Caki2 (cell line): ENCODE data around the gene NMNAT1. TPM values are rescaled to one million over a fixed set of nuclear protein-coding genes. Genes with fewer than 3 reads are reported as not detected.
"Not testable (repeated sequence)": the region's sequence is repeated elsewhere in the genome, so short reads cannot be mapped to it uniquely, and the experiment has no call there.

ENCODE experiments used
- DNase-seq: peaks from one replicate; pipeline ENCODE4 v3.0.0-alpha.2; 2015; ENCODE audit warnings: low read depth
- in situ Hi-C: cut with HindIII; loops from 2 replicates; pipeline ENCODE4 v1.10.0; 2016; ENCODE audit warnings: low sequenced_read_pairs, low pct_unique_long_range_greater_than_20kb, mixed read lengths
- total RNA-seq: library from RNA; depleted of rRNA; stranded (reverse); fragments of >200 nt; shearing (Covaris generic); gene quantifications from 2 replicates; pipeline ENCODE4 v1.2.3, GENCODE V29; 2014; ENCODE audit warnings: low replicate concordance

NMNAT1 gene
- total RNA-seq, 1 experiment from 2014 or later = 18.5 TPM

DNA sequence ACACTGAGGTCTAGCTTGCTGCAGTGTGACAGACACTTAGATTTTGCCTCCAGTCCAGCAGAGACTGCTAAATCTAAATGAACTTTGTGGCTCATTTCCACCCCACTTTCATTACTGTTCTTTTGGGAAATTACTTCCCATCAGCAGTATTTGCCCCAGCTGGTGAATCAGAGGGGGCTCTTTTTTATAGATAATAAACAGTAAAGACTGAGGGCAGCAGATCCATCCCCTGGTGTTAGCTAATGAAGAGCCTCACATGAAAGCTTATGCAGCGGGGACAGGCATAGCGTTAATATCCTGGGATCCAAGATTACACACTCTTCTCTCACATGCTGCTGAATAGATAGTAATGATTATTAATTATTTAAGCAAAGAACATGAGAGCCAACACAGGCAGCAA, 26.8 kb upstream of the NMNAT1 start:
- DNase-seq = no peak
- in situ Hi-C loops = no loop called here

DNA sequence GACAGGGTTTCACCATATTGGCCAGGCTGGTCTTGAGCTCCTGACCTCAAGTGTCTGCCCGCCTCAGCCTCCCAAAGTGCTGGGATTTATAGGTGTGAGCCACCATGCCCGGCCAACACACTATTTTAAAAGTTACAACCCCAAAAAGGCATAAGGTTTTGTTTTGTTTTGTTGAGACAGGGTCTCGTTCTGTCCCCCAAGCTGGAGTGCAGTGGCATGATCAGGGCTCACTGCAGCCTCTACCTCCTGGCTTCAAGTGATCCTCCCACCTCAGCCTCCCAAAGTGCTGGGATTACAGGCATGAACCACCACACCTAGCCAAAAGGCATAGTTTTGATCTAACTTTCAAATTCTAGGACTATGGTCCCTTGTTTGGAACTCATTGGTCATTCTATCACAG, 25.8 kb upstream of the NMNAT1 start:
- DNase-seq, in situ Hi-C loops: not testable (repeated sequence)

DNA sequence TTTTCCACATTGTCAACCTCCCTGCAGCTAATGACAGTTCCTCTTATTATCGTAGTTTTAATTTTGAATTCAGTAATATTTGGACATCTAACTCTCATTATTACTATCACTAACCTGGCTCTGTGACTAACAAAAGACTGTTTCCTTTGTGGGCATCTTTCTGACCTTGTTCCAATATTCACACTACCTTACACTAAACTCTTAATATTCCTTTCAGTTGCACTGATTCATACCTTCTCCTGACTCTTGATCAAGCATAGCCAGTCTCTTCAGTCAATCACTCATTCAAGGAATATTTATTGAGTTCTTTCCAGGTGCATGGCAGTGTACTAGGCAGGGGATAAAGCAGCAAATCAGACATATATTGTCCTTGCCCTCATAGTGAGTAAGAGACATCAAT, 25.4 kb upstream of the NMNAT1 start:
- DNase-seq = no peak
- in situ Hi-C loops = no loop called here

DNA sequence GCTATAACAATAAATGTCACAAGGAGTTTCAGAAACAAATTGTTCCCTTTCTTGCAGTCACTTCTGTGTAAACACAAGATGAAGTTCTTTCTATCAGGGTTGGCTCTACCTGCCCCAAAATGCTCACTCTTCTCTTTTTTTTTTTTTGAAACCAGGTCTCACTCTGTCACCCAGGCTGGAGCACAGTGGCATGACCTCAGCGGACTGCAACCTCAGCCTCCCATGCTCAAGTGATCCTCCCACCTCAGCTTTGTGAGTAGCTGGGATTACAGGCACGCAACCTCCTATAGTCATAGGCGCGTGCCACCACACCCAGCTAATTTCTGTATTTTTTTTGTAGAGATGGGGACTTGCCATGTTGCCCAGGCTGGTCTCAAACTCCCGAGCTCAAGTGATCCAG, 22.7 kb upstream of the NMNAT1 start:
- DNase-seq = no peak
- in situ Hi-C loops = no loop called here

DNA sequence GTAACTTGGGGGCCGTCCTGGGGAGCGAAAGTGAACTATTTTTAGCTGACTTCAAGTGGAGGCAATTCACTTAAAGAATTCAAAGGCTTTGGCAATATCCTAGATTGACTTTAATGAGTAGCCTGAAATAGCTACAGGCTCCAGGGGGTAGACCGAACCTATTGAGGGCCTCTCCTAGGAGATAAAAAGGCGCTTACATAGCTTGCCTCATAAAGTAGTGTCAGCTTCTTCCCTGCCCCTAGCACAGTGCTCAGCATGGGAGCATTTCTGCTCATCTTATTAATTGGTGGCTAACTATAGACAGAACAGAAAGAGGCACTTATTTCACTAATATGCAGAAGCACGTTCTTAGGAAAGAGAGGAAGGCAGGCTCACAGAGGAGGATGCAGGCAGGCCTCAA, 20.9 kb upstream of the NMNAT1 start:
- DNase-seq = no peak
- in situ Hi-C loops = no loop called here

DNA sequence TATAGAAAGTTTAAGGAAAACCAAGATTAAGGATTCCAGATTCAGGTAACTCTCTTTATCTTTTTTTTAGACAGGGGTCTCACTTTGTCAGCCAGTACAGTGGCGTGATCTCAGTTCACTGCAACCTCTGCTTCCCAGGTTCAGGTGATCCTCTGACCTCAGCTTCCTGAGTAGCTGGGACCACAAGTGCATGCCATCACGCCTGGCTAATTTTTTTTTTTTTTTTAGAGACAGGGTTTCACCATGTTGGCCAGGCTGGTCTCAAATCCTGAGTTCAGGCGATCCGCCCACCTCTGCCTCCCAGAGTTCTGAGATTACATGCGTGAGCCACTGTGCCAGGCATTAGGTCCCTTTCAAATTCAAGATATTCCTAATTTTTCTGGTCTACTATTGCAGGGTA, 16.0 kb upstream of the NMNAT1 start:
- DNase-seq = no peak
- in situ Hi-C loops = no loop called here

DNA sequence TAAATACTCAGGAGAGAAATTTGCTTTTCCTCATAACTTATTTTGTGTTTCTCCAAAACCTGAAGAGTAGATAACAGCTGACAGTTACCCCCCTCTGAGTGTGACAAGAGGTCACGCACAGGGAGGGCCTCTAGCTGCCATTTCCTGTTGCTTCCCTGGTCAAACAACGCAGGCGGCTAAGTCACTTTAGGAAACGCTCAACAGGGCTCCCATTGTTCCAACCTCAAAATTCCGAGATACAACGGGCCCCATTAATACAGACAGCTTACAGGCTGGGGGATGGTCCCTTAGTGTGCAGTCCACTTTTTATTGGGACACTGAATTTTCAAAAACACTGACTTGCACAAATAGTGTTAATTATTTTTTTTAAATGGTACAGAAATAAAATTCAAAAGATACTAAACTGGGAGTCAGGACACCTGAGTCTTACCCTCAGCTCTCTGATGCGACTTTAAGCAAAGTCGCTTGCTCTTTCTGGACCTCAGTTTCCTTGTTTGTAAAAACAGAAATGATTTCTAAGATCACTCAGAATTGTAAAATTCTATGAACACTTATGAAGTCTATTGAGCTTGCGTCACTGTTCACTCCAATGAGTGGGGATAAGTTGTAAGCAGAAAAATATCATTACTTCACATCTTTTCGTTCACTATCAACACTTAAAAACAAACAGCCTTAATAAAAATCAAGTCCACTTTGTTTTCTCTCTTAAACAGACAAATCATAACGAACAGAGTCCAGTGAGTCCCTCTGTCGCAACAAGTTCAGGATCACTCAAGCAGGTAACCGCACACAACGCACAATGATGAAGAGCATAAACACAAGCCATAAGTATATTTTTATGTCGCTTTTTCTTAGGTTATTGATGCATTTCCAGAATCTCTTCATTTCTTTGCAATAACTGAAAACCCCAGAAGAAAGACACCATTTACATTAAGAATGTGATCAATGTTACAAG, 13.6 kb upstream of the NMNAT1 start:
- in situ Hi-C loops = no loop called here
- DNase-seq = no peak

DNA sequence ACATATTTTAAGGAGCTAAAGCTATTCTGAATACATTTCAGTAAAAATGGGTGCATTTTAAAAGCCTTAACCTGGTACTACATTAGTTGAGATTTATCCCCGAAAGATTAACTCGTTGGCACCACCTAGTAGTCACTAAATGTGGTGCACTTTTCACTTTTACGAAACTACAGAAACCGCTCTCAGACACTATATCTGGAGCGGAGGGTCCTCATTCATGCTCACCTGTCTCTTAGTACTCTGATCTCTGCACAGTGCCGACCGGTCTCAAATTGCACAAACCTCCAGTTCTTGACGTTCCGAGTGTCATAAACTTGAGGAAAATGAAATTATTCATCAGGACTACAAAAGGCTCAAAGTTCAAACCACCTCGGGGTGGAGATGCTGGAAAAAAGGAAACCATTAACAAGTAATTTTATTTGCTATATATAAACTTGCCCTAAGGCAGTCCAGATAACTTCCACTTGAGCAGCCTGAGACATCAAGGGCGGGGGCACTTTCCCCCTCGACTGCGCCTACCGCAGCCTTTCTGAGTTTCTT, 806 bp upstream of the NMNAT1 start:
- in situ Hi-C loops = no loop called here
- no peak for DNase-seq

DNA sequence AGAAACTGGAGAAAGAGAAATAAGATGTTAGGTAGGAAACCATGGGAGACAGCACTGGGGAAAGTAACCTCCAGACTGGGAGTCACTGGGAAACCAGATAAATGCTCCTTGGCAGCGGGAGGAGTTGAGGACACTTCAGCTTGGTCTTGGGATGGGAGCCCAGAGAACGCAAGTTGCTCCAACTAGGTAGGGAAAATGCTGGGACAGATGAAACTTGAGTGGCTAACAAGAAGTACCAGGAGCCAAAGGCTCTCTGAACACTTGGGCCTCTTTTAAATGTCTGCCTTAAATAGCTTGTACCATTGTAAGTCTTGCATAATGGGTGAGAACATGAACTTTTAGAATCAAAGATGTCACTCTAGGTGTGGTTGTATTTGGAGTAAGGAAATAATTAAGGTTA, 3.0 kb downstream of the NMNAT1 start:
- DNase-seq = no peak
- in situ Hi-C loops = no loop called here

DNA sequence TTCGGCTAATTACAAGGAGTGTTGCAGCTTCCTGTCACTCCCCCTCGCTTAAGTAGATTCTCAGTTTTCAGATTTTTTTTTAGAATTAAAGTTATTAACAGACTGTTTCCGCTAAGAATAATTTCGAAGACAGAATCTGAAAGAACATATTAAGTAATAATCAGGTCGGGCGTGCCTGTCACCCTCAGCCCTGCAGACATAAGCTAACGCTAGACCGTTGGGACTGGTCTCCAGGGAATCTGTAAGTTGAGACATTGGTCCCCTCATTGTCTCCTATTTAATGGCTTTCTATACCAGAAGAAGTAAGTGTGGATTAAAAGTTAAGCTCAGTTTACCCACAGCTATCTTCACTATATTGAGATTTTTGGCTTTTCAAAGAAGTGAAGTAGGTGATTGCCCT, 14.5 kb downstream of the NMNAT1 start:
- no peak for DNase-seq
- in situ Hi-C loops = no loop called here

DNA sequence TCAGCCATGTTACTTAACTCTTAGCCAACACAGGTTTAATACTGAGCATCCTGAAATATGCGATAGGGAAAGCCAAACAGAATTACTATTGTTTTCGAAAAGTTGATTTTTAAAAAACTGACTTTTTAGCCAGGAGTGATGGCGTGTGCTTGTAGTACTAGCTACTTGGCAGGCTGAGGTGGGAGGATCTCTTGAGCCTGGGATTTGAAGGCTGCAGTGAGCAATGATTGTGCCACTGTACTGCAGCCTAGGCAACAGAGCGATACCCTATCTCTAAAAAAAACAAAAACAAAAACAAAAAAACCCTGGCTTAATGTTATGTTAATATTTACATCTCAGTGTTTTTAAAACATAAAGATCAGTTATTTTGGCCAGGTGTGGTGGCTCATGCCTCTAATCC, 16.7 kb downstream of the NMNAT1 start:
- no peak for DNase-seq
- in situ Hi-C loops = no loop called here

DNA sequence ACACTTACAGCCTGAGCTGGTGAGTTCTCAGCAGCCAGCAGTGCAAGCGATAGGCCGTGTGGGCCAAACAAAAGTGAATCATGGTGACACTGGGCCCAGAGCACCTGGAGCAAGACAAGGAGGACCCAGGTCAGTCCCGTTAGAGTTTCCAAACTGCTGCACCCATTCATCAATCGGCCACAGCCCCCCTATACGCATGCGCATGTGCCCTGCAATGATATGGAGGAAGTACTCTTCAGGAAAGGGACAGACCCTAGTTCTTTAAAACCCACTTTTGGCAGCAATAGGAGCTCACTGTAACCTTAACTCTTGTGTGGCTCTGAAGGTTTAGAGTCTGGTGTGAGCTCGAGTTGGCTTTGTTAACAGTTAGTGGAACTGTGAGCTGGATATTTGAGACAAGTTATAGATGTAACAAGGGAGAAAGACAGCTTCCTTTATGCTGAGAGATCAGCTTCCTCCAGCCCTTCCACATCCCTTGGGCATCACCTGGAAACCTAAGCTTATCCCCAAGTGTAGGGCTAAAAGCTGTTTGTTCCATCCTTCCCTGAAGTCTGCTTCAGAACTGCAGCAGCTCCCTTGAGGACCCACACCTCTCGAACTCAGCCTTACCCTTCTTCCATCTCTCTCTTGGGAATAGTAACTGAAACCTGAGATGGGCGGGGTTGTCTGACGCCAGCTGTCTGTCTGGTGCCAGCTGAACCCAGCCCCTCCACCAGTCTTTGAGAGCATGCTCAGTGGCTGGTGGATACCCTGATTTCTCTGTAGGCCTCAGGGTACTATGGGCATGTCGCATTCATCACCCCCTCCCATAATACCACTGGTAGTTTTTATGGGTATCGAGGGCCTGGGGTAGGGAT, 17.7 kb downstream of the NMNAT1 start:
- peak; percentile 29 for DNase-seq
- in situ Hi-C loops = no loop called here

DNA sequence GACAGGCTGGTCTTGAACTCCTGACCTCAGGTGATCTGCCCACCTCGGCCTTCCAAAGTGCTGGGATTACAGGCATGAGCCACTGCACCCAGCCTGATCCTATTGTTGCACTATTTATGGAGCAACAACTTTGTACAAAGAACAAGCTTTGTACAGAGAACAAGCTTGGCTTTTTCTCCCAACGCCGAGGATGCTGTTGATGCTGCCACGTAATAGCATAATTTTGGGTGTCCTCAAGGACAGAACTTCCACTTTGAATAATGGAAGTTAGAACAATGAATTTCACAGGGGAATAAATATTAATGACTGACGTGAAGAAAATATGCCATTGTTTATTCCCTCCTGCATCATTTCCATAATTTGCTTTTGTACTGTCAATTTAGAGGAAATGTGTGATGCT, 41.0 kb downstream of the NMNAT1 start:
- in situ Hi-C loops = no loop called here
- no peak for DNase-seq

DNA sequence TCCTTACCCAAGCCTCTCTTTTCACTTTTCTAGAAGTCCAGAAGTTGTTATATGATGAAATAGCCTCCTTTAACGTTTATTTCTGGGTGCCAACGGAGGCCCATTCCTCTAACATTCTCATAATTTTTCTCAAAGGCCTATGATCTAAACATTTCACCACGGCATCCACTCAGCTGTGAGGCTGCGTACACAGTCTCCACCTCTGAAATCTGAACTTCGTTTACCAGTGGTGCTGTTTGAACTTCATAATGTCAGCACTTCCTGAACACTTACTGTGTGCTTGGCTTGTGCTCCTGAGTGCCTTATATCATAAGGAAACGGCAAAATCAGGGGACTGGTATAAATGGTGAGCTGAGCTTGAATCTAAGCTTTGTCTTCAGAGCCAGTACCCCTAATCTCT, 41.7 kb downstream of the NMNAT1 start:
- in situ Hi-C loops = no loop called here

DNA sequence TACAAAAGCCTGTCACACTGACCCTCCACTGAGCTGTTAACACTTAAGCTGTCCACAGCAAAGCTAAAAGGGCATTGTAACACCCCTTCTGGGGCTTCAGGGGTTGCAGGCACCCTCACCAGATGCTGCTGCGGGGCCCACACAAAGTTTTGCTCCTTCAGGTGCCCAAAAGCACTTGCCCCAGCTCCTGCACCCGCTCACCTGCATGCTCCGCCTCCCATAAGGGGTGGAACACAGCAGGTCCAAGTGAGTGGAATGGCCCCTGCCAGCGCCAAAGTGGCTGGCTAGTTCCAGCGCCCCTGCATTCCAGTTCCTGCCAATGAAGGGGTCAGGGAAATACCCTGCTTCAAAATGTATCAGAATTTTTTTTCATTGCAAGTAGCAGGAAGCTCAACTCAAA, 46.5 kb downstream of the NMNAT1 start:
- in situ Hi-C loops = no loop called here
- DNase-seq = no peak

More for the DNA sequence above, 41.7 kb downstream of the NMNAT1 start:
- DNase-seq = no peak

DNA sequence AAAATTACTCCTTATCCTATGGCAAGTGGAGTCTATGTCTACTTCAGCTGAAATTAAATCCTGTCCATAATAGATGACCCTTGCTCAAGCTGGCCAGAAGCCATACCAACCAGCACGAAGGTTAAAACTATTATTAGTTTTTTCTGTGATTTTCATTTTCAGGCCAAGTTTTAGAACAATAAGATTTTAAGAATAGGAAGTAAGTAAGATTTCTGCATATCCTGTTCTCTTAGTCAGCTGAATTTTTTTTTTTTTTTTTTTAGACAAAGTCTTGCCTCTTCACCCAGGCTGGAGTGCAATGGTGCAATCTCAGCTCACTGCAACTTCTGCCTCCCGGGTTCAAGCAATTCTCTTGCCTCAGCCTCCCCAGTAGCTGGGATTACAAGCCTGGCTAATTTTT, 47.7 kb downstream of the NMNAT1 start:
- no peak for DNase-seq
- in situ Hi-C loops = no loop called here

DNA sequence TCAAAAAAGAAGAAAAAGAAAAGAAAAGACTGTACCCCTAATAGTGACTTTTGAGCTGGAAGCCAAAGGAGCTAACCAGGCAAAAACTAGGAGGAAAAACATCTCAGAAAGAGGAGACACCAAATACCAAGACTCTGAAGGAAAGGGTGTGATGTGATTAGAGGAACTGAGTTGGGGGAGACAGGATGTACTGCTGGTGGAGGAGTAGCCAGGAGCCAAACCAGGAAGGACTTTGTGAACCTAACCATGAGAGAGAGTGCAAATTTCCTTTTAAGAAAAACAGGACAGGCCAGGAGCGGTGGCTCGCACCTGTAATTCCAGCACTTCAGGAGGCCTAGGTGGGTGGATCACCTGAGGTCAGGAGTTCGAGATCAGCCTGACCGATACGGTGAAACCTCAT, 49.6 kb downstream of the NMNAT1 start:
- no peak for DNase-seq
- in situ Hi-C loops = no loop called here

DNA sequence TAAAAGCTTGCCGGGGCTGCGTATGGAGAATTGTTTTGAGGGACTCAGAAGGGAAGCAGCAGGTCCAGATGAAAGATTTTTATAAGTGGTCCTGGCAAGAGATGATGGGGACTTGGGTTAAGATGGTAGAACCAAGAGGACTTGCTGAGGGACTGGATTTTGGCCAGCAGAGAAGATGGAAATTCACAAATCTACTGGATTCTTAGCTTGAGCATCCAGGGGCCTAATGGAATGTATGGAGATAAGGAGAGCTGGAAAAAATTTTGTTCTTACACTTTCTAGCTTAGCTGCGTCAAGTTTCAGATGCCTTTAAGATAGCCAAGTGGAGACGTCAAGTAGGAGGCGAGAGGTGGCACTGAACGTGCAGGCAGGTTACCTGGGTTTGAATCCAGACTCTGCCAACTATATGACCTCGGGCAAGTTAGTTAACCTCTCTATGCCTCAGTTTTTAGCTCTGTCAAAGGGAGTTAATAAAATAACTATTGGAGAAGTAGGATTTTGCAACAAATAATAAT, 50.3 kb downstream of the NMNAT1 start:
- DNase-seq = no peak
- in situ Hi-C loops = no loop called here
